HCT116 (cell line): ENCODE results near the gene SYMPK. TPM values are rescaled to one million over a fixed set of nuclear protein-coding genes. Genes with fewer than 3 reads are reported as not detected.

Experiments used
- ATAC-seq: fragments of 200-7000 bp; cut with Tn5 transposase; 2 replicates; pipeline ENCODE4 v1.9.1; 2020; ENCODE audit warnings: mild to moderate bottlenecking, moderate library complexity
- BruUV-seq: library from RNA; stranded (reverse); fragments of 400-500 nt; replicated peaks from 2 replicates; lab custom pipeline; 2021; lab: Mats Ljungman, UMichigan
- CTCF ChIA-PET: fragments of 300-600 bp; sonication (Branson Sonifier 250); formaldehyde crosslinking; loops from one replicate; lab custom pipeline; 2021; ENCODE audit warnings: antibody characterized with exemption; lab: Charles Lee
- POLR2A ChIA-PET: fragments of 300-600, 350-600 bp; sonication (Branson Sonifier 250); formaldehyde crosslinking; loops from one replicate; lab custom pipeline; 2021; ENCODE audit warnings: antibody characterized with exemption; lab: Charles Lee
- RAD21 ChIA-PET, 2 experiments: fragments of 300-600 bp; sonication (Branson Sonifier 250); formaldehyde crosslinking; loops; one replicate each; lab custom pipeline; 2023; ENCODE audit warnings: low total read pairs in 2 of 2; ENCODE audit not compliant: uncharacterized antibody in 2 of 2, unreplicated experiment in 2 of 2, low non-redundant PET in 1 of 2; lab: Charles Lee
- DNase-seq: peaks from one replicate; pipeline ENCODE4 v3.0.0-alpha.2; 2010; ENCODE audit warnings: low read depth, low spot score
- H2AFZ ChIP-seq: fragments of 200-600 bp; shearing (Covaris generic), sonication (generic); 2 replicates; pipeline ENCODE4 v1.6.1; 2017; ENCODE audit warnings: low read depth, mixed run types, mixed read lengths, antibody characterized with exemption, low read length; ENCODE audit not compliant: poor library complexity, severe bottlenecking
- H3K27ac ChIP-seq: 2 replicates; pipeline ENCODE4 v1.5.1; 2012; ENCODE audit warnings: low read depth, low read length
- H3K27me3 ChIP-seq: fragments of 200-600 bp; sonication (generic); 2 replicates; pipeline ENCODE4 v1.6.1; 2016; ENCODE audit warnings: mixed run types, low read length, mixed read lengths; ENCODE audit not compliant: insufficient read depth
- H3K36me3 ChIP-seq, 2 experiments: fragments of 200-500 bp in 1 of 2; fragments of 200-600 bp in 1 of 2; sonication (Bioruptor generic) in 1 of 2; sonication (generic) in 1 of 2; 2 replicates each; pipeline versions ENCODE4 v1.5.1 to v1.6.1; 2014 to 2016; ENCODE audit warnings: low read length in 2 of 2, inconsistent platforms in 1 of 2, mixed read lengths in 1 of 2, mixed run types in 1 of 2; ENCODE audit not compliant: insufficient read depth in 2 of 2, control insufficient read depth in 1 of 2
- H3K4me1 ChIP-seq, 2 experiments: fragments of 200-600 bp in 1 of 2; sonication (generic) in 1 of 2; 2 replicates each; pipeline versions ENCODE4 v1.5.1 to v1.6.1; 2012 to 2017; ENCODE audit warnings: low read length in 2 of 2, inconsistent platforms in 1 of 2, mild to moderate bottlenecking in 1 of 2, mixed read lengths in 1 of 2, mixed run types in 1 of 2, moderate library complexity in 1 of 2; ENCODE audit not compliant: insufficient read depth in 2 of 2, control insufficient read depth in 1 of 2
- H3K4me2 ChIP-seq: fragments of 200-600 bp; sonication (generic); 2 replicates; pipeline ENCODE4 v1.6.1; 2017; ENCODE audit warnings: mixed run types, low read length, mixed read lengths
- H3K4me3 ChIP-seq, 2 experiments: fragments of 200-600 bp in 1 of 2; sonication (generic) in 1 of 2; replicated peaks in 1 of 2; 2 replicates each; pipeline ENCODE4 v1.5.1; 2011 to 2016; ENCODE audit warnings: low read length in 2 of 2, control low read depth in 1 of 2, low read depth in 1 of 2, mild to moderate bottlenecking in 1 of 2, mixed read lengths in 1 of 2, mixed run types in 1 of 2
- H3K79me2 ChIP-seq: fragments of 200-600 bp; sonication (generic); 2 replicates; pipeline ENCODE4 v1.6.1; 2017; ENCODE audit warnings: mild to moderate bottlenecking, mixed run types, low read length, moderate library complexity, mixed read lengths; ENCODE audit not compliant: insufficient read depth
- H3K9ac ChIP-seq: fragments of 200-600 bp; sonication (generic); 2 replicates; pipeline ENCODE4 v1.6.1; 2016; ENCODE audit warnings: low read length, mixed read lengths
- H3K9me2 ChIP-seq: fragments of 200-600 bp; sonication (generic), shearing (Covaris generic); 2 replicates; pipeline ENCODE4 v1.6.1; 2017; ENCODE audit warnings: mixed run types, mild to moderate bottlenecking, moderate library complexity; ENCODE audit not compliant: insufficient read depth
- H3K9me3 ChIP-seq, 2 experiments: fragments of 200-500 bp in 1 of 2; fragments of 200-600 bp in 1 of 2; sonication (Bioruptor generic) in 1 of 2; sonication (generic) in 1 of 2; 2 replicates each; pipeline ENCODE4 v1.6.1; 2014 to 2017; ENCODE audit warnings: low read length in 2 of 2, mixed read lengths in 2 of 2, inconsistent platforms in 1 of 2, low read depth in 1 of 2, mild to moderate bottlenecking in 1 of 2, mixed run types in 1 of 2, moderate library complexity in 1 of 2; ENCODE audit not compliant: control insufficient read depth in 1 of 2, insufficient read depth in 1 of 2
- H4K20me1 ChIP-seq: fragments of 200-600 bp; sonication (generic), shearing (Covaris generic); 2 replicates; pipeline ENCODE4 v1.6.1; 2017; ENCODE audit warnings: mixed run types, mild to moderate bottlenecking, moderate library complexity; ENCODE audit not compliant: insufficient read depth
- CBX3 ChIP-seq: IDR thresholded peaks from 2 replicates; pipeline ENCODE4 v1.6.1; 2012; ENCODE audit warnings: low read depth
- EGR1 ChIP-seq: IDR thresholded peaks from 2 replicates; pipeline ENCODE4 v1.6.1; 2012; ENCODE audit warnings: low read depth
- EZH2phosphoT487 ChIP-seq: fragments of 200-600 bp; IDR thresholded peaks from 2 replicates; pipeline ENCODE4 v1.6.1; 2018; ENCODE audit warnings: antibody characterized with exemption, borderline replicate concordance
- FOSL1 ChIP-seq: IDR thresholded peaks from 2 replicates; pipeline ENCODE4 v1.6.1; 2012; ENCODE audit warnings: low read depth
- JUND ChIP-seq: IDR thresholded peaks from 2 replicates; pipeline ENCODE4 v1.6.1; 2012
- POLR2AphosphoS5 ChIP-seq: IDR thresholded peaks from 2 replicates; pipeline ENCODE4 v1.6.1; 2011; ENCODE audit warnings: mild to moderate bottlenecking, low read depth, low read length, moderate library complexity
- RAD21 ChIP-seq: IDR thresholded peaks from 2 replicates; pipeline ENCODE4 v1.6.1; 2012; ENCODE audit warnings: low read depth, mild to moderate bottlenecking
- SP1 ChIP-seq: IDR thresholded peaks from 2 replicates; pipeline ENCODE4 v1.6.1; 2012; ENCODE audit warnings: low read depth
- TCF7L2 ChIP-seq: IDR thresholded peaks from 2 replicates; pipeline ENCODE4 v1.7.0; 2011; ENCODE audit warnings: borderline replicate concordance, inconsistent platforms; ENCODE audit not compliant: insufficient read depth, insufficient read length; ENCODE audit errors: extremely low read depth
- ZFX ChIP-seq: fragments of 450-650 bp; IDR thresholded peaks from 2 replicates; pipeline ENCODE4 v1.6.1; 2017
- intact Hi-C: fragments of 100-400 bp; cut with micrococcal nuclease; formaldehyde crosslinking; loops from 2 replicates; pipeline ENCODE4 v1.10.0; 2022
- total RNA-seq: library from RNA; stranded (reverse); gene quantifications from one replicate; pipeline ENCODE4 v1.2.1, GENCODE V29; 2021; ENCODE audit not compliant: unreplicated experiment
- TF ChIP-seq, protein P1 (sequence below): IDR thresholded peaks from 2 replicates; pipeline ENCODE4 v1.6.1; 2012; ENCODE audit warnings: low read depth
- TF ChIP-seq, protein P2 (sequence below): IDR thresholded peaks from 2 replicates; pipeline ENCODE4 v1.6.1; 2012

The SYMPK gene
- total RNA-seq, 1 experiment from 2014 or later: 117 TPM

DNA sequence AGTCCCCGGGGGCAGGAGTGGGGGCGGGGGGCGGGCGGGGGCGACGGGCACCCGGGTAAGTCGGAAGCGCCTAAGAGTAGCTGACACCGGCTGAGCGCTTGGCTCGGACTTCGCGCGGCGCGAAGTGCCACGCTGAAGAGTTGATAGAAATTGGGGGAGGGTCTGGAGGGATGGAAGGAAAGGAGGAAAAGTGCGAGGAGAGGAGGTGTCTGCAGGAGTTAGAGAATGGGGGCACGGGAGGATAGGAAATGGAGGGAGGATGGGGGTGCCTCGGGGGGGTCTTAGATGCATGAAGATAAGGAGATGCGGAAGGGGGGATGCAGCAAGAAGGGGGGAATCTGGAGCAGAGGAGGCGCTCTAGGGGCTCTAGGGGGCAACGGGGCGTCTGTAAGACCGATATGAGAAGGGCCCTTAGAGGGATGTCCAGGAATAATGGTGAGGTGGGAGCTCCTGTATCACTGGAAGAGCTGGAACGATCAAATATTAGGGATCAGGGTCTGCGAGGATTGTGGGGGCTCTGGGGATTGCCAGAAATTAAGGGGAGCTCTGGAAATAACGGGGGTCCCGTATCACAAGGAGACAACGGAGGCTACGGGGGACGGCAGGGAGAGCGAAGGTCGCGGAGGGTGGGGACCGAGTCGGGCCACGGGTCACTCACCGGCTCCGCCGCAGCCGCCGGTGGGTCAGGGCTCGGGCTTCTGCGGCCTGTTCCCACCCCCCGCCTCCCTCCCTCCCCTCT lies 39.1 kb upstream of the SYMPK start, which contains the start of gene MYPOP:
Gene MYPOP, minus strand, starts transcription at position 702 of the 739 bp plus-strand sequence. CDS start 840 bp downstream, outside the sequence.
- Histone ChIP-seq H3K4me1 (peaks cover 0 to 10% of the 10 kb centered on the region in 2 experiments; a peak in 1 of 4 replicates), H3K9me2 (no peaks in the 10 kb centered on the region), H2AFZ (no peak within 1 kb of the TSS), H3K27ac (peak within 1 kb of the TSS; percentile 72), H3K27me3 (no peaks in the 10 kb centered on the region), H3K79me2 (peaks cover 5% of the 10 kb centered on the region; the same call in 1 of the 2 replicates), H4K20me1 (no peaks in the 10 kb centered on the region), H3K36me3 (peaks cover 0 to 3% of the 10 kb centered on the region in 2 experiments; a peak in 1 of 4 replicates), H3K4me3 (peak within 1 kb of the TSS; percentile 75 to 86), H3K4me2 (peak within 1 kb of the TSS; percentile 84), H3K9ac (peak within 1 kb of the TSS; percentile 88), H3K9me3 (no peaks in the 10 kb centered on the region)
- ChIA-PET POLR2A (interaction anchor here (0.7 to 1.4 kb wide), 5 partner anchors 9 to 39 kb away, joined by 3 to 6 read pairs (median 3); partner anchors contain the start of genes IRF2BP1 and SYMPK), RAD21 (interaction anchor here (0.6 to 1.4 kb wide), 4 partner anchors 14 to 225 kb away, joined by 3 to 7 read pairs (median 4); partner anchors contain the start of gene CCDC61 (in 1 of the 2)), CTCF (interaction anchor here (0.7 to 1.5 kb wide), 7 partner anchors 11 to 167 kb away, joined by 3 to 9 read pairs (median 3); partner anchors contain the start of genes FOXA3, IRF2BP1, NANOS2 and SIX5)
- no peak; the same call in 1 of the 2 replicates for ATAC-seq
- intact Hi-C loops: loop anchor here (2.0 kb wide), 1 partner anchor 15 kb away; the partner anchor contains the start of gene IRF2BP1
- no TSS peak for BruUV-seq
- TF ChIP-seq FOSL1 (no peak), ZFX (0 out of 2 replicates have a peak, but pooled peaks have one; percentile 58), RAD21 (no peak), POLR2AphosphoS5 (no peak), TCF7L2 (no peak), SP1 (no peak)
- no peak for DNase-seq

DNA sequence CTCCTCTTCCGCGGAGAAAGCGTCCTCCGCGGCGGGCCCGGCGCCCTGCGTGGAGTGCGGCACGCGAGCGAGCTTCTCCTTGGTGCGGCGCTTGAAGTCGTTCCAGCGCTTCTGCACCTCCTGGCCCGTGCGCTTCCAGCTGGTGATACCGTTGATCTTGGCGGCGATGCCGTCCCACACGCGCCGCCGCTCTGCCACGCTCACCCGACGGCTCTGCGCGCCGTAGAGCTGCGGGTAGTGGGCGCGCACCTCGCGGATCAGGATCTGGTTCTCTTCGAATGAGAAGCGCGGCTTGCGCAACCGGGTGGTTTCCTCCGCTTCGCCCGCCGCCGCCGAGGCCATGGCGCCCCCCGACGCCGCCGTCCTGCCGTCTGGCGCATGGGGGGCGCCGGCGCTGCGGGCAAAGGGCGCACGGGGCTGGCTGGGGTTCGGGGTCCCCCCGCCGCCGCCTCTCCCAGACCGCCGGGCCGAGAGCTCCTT lies 38.5 kb upstream of the SYMPK start:
- Histone ChIP-seq H3K9me2 (no peaks in the 10 kb centered on the region), H3K36me3 (peaks cover 0 to 3% of the 10 kb centered on the region in 2 experiments; a peak in 1 of 4 replicates), H3K9me3 (no peaks in the 10 kb centered on the region), H3K4me3 (peak overlapping the region in 1 of 2 experiments; percentile 86; a peak in 2 of 4 replicates), H3K27me3 (no peaks in the 10 kb centered on the region), H2AFZ (no peak overlapping the region), H3K4me2 (peak overlapping the region; percentile 84), H3K4me1 (peaks cover 0 to 10% of the 10 kb centered on the region in 2 experiments; a peak in 1 of 4 replicates), H3K79me2 (peaks cover 5% of the 10 kb centered on the region; the same call in 1 of the 2 replicates), H3K27ac (no peak overlapping the region; the same call in 1 of the 2 replicates), H4K20me1 (no peaks in the 10 kb centered on the region), H3K9ac (no peak overlapping the region)
- ChIA-PET RAD21 (no interaction called here), POLR2A (no interaction called here), CTCF (interaction anchor here (1.5 kb wide), 1 partner anchor 13 kb away, joined by 8 read pairs; the partner anchor contains the start of gene NANOS2)
- DNase-seq (no peak), ATAC-seq (no peak)
- intact Hi-C loops: no loop called here
- BruUV-seq: no TSS peak
- TF ChIP-seq POLR2AphosphoS5 (no peak), EZH2phosphoT487 (no peak), JUND (no peak), RAD21 (no peak), EGR1 (no peak), CBX3 (no peak), ZFX (no peak)
- TF ChIP-seq, protein P1, sequence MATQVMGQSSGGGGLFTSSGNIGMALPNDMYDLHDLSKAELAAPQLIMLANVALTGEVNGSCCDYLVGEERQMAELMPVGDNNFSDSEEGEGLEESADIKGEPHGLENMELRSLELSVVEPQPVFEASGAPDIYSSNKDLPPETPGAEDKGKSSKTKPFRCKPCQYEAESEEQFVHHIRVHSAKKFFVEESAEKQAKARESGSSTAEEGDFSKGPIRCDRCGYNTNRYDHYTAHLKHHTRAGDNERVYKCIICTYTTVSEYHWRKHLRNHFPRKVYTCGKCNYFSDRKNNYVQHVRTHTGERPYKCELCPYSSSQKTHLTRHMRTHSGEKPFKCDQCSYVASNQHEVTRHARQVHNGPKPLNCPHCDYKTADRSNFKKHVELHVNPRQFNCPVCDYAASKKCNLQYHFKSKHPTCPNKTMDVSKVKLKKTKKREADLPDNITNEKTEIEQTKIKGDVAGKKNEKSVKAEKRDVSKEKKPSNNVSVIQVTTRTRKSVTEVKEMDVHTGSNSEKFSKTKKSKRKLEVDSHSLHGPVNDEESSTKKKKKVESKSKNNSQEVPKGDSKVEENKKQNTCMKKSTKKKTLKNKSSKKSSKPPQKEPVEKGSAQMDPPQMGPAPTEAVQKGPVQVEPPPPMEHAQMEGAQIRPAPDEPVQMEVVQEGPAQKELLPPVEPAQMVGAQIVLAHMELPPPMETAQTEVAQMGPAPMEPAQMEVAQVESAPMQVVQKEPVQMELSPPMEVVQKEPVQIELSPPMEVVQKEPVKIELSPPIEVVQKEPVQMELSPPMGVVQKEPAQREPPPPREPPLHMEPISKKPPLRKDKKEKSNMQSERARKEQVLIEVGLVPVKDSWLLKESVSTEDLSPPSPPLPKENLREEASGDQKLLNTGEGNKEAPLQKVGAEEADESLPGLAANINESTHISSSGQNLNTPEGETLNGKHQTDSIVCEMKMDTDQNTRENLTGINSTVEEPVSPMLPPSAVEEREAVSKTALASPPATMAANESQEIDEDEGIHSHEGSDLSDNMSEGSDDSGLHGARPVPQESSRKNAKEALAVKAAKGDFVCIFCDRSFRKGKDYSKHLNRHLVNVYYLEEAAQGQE: no peak
- TF ChIP-seq, protein P2, sequence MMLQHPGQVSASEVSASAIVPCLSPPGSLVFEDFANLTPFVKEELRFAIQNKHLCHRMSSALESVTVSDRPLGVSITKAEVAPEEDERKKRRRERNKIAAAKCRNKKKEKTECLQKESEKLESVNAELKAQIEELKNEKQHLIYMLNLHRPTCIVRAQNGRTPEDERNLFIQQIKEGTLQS: no peak
